AG04450 (cell line): Measurements from ENCODE around the gene OR10G3. TPM values are rescaled to one million over a fixed set of nuclear protein-coding genes. Genes with fewer than 3 reads are reported as not detected.

Experiments
- CTCF ChIA-PET: fragments of 300-600, 350-600 bp; formaldehyde crosslinking; extraction: SDS; loops from one replicate; lab custom pipeline; 2022; ENCODE audit warnings: antibody characterized with exemption, inconsistent platforms; lab: Charles Lee
- POLR2A ChIA-PET: fragments of 350-600 bp; formaldehyde crosslinking; extraction: SDS; loops from one replicate; lab custom pipeline; 2021; ENCODE audit warnings: antibody characterized with exemption, inconsistent platforms; lab: Yijun Ruan, JAX
- DNase-seq: peaks from one replicate; pipeline ENCODE4 v3.0.0-alpha.2; 2011; ENCODE audit warnings: low read depth, low spot score
- H3K27ac ChIP-seq: one replicate; pipeline ENCODE4 v1.5.1; 2012; ENCODE audit warnings: low read depth, low read length, control low read depth
- H3K27me3 ChIP-seq: one replicate; pipeline ENCODE4 v1.6.0; 2012; ENCODE audit warnings: low read length; ENCODE audit not compliant: control insufficient read depth, insufficient read depth
- H3K4me3 ChIP-seq: 2 replicates; pipeline ENCODE4 v1.5.1; 2011; ENCODE audit warnings: mild to moderate bottlenecking, low read depth, low read length, control low read depth
- H3K9me3 ChIP-seq: 2 replicates; pipeline ENCODE4 v1.5.1; 2012; ENCODE audit warnings: low read length; ENCODE audit not compliant: control insufficient read depth, insufficient read depth
- polyA plus RNA-seq: library from polyadenylated mRNA; depleted of rRNA; stranded (reverse); fragments of >200 nt; gene quantifications from 2 replicates; pipeline ENCODE4 v1.2.3, GENCODE V29; 2011
- TF ChIP-seq, protein P1 (sequence below): IDR thresholded peaks from 2 replicates; pipeline ENCODE4 v1.5.1; 2011; ENCODE audit warnings: low read depth, low read length, control low read depth, inconsistent platforms

OR10G3 gene
- polyA plus RNA-seq, 1 experiment: not detected

DNA sequence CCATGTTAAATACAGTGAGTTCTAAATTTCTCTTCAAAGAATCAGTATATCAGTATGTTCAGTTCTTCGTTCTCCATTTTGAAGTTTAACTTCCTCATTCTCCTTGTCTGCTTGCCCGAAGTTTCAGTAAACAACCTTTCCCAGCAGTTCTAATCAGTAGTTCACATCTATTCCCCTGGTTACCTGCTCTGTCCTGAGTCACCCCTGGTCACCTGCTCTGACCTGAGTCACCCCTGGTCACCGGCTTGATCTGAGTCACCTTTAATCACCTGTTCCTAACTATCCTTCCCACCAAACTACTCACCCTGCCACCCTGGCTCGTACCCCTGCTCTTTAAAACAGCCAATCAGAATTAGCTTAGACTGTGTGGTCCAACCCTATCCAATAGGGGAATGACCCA lies 9.4 kb upstream of the OR10G3 start:
- TF ChIP-seq, protein P1, sequence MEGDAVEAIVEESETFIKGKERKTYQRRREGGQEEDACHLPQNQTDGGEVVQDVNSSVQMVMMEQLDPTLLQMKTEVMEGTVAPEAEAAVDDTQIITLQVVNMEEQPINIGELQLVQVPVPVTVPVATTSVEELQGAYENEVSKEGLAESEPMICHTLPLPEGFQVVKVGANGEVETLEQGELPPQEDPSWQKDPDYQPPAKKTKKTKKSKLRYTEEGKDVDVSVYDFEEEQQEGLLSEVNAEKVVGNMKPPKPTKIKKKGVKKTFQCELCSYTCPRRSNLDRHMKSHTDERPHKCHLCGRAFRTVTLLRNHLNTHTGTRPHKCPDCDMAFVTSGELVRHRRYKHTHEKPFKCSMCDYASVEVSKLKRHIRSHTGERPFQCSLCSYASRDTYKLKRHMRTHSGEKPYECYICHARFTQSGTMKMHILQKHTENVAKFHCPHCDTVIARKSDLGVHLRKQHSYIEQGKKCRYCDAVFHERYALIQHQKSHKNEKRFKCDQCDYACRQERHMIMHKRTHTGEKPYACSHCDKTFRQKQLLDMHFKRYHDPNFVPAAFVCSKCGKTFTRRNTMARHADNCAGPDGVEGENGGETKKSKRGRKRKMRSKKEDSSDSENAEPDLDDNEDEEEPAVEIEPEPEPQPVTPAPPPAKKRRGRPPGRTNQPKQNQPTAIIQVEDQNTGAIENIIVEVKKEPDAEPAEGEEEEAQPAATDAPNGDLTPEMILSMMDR: no peak
- ChIA-PET CTCF (no interaction called here), POLR2A (no interaction called here)
- Histone ChIP-seq H3K27ac (no peak overlapping the region), H3K4me3 (no peak overlapping the region), H3K9me3 (no peaks in the 10 kb centered on the region), H3K27me3 (no peaks in the 10 kb centered on the region)
- no peak for DNase-seq

DNA sequence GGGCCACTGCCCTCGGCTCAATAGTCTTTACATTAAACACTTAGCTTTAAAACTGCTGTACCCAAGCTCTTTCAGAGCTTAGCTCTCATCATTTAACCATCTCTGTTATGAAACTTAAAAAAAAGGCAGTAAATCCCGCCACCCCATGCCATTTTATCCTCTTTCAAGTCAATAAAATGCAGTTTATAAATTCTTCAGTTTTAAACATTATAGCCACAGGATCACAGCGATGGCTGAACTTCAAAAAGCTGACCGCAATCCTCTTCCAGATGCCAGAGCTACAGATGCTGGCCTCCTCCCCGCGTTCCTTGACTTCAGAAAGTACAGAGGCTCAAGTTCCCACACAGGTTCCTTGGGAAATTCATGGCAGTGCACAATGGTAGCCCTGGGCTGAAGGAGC lies 4.2 kb downstream of the OR10G3 start:
- no peaks in the 10 kb centered on the region for H3K27me3 ChIP-seq
- no peak overlapping the region for H3K4me3 ChIP-seq
- POLR2A ChIA-PET: interaction anchor here (0.6 kb wide), 1 partner anchor 10 kb away, joined by 3 read pairs; no protein-coding TSS in a partner anchor
- H3K27ac ChIP-seq: no peak overlapping the region
- no peaks in the 10 kb centered on the region for H3K9me3 ChIP-seq
- TF ChIP-seq, protein P1: no peak
- CTCF ChIA-PET: no interaction called here
- DNase-seq: no peak

DNA sequence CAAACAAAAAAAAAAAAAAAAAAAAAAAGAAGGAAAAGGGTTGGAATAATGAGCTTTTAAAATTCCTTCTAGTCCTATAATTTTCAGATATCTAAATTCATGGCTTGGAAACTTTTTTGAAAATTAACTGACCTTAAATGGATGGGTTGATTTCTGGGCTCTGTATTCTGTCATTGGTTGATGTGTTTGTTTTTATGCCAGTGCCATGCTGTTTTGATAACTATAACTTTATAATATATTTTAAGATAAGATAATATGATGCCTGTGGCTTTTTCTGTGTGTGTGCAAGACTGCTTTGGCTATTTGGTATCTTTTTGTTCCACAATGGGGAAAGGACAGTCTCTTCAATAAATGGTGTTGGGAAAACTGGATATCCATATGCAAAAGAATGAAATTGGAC lies 7.3 kb downstream of the OR10G3 start:
- H3K27ac ChIP-seq: no peak overlapping the region
- no peak for DNase-seq
- no peak overlapping the region for H3K4me3 ChIP-seq
- ChIA-PET CTCF (no interaction called here), POLR2A (no interaction called here)
- H3K27me3 ChIP-seq: no peaks in the 10 kb centered on the region
- no peaks in the 10 kb centered on the region for H3K9me3 ChIP-seq
- TF ChIP-seq, protein P1: no peak

DNA sequence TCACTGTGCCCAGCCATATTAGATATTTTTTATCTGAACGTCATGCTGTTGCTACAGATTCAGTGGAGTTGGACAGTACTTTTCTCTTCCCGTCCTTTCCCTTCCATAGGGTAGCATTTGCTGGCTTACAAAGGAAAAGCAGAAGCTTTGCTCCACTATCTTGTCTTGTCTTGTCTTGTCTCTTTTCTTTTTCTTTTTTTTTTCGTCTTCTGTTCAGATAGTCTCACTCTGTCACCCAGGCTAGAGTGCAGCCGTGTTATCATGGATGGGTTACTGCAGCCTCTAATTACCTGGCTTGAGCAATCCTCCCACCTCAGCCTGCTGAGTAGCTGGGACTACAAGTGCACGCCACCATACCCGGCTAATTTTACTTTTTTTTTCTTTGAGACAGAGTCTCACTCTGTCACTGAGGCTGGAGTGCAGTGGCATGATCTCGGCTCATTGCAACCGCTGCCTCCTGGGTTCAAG lies 21.1 kb downstream of the OR10G3 start:
- no peaks in the 10 kb centered on the region for H3K9me3 ChIP-seq
- ChIA-PET CTCF (interaction anchor here (0.6 to 1.4 kb wide), 7 partner anchors 25 to 616 kb away, joined by 3 to 7 read pairs (median 4); partner anchors contain the start of gene CHD8), POLR2A (no interaction called here)
- H3K27ac ChIP-seq: no peak overlapping the region
- no peak for DNase-seq
- no peak overlapping the region for H3K4me3 ChIP-seq
- TF ChIP-seq, protein P1: no peak
- no peaks in the 10 kb centered on the region for H3K27me3 ChIP-seq

DNA sequence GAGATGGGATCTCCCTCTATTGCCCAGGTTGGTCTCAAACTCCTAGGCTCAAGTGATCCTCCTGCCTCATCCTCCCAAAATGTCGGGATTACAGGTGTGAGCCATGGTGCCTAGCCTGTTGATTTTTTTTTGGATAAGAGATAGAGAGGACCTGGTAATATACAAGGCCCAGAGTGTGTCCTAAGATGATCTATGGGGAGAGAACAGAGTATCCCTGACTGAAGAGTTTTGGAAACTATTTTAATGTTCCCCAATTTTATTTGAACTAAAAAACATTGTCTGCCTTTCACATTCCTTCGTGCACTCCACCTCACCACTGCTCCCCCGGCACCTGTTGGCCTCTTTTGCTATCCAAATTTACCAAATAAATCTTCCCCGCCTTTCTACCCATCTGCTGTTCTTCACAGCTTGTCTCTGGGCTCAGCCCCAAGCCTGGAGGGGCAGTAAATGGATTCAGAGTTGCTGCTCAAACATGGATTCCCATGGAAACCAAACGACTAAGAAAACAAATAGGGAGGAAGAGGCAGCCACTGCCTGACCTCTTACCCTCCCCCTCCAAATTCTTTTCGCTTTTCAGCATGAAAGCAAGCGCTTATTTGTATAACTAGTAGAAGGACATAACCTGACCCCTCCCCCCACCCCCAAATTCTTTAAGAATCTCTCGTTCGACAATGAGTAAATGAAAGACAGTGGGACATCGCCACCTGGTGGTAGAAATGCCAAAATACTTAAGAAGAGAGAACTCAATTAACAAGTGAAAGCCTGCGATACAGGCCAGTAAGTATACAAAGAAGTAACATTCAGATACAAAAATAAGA lies 22.6 kb downstream of the OR10G3 start:
- peak; percentile 76 for DNase-seq
- Histone ChIP-seq H3K27ac (no peak overlapping the region), H3K27me3 (no peaks in the 10 kb centered on the region), H3K4me3 (peak overlapping the region; percentile 49), H3K9me3 (no peaks in the 10 kb centered on the region)
- TF ChIP-seq, protein P1: peak; percentile 70
- POLR2A ChIA-PET: interaction anchor here (0.9 kb wide), 1 partner anchor 58 kb away, joined by 3 read pairs; no protein-coding TSS in a partner anchor
- CTCF ChIA-PET: interaction anchor here (0.5 to 2.0 kb wide), 21 partner anchors 10 to 454 kb away, joined by 3 to 38 read pairs (median 3); partner anchors contain the start of genes CHD8, METTL3, RAB2B and SALL2
